Measurements from ENCODE around the gene NEDD4L. TPM values are rescaled to one million over a fixed set of nuclear protein-coding genes. Genes with fewer than 3 reads are reported as not detected.

The NEDD4L gene
- total RNA-seq, 1 donor from 2014 or later, result 209 TPM

DNA sequence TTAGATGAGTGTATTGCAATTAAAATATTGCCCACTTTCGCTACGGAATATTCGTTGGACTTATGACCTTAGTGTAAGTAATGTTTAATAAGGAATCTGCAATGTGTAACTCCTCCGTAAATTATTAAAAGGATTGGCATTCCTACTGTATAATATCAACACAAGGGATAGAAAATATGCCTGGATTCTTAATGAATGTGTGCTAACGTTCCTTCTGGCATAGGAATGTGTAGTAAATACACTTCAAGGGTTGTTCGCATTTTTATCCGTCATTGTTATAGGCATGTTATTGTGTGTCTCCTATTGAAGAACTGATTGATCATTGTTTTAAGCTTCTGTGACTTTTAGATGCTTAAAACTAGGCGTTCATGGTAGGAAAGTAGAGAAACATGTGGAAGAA is 134.5 kb downstream of the NEDD4L start:
- TF ChIP-seq, protein P1, sequence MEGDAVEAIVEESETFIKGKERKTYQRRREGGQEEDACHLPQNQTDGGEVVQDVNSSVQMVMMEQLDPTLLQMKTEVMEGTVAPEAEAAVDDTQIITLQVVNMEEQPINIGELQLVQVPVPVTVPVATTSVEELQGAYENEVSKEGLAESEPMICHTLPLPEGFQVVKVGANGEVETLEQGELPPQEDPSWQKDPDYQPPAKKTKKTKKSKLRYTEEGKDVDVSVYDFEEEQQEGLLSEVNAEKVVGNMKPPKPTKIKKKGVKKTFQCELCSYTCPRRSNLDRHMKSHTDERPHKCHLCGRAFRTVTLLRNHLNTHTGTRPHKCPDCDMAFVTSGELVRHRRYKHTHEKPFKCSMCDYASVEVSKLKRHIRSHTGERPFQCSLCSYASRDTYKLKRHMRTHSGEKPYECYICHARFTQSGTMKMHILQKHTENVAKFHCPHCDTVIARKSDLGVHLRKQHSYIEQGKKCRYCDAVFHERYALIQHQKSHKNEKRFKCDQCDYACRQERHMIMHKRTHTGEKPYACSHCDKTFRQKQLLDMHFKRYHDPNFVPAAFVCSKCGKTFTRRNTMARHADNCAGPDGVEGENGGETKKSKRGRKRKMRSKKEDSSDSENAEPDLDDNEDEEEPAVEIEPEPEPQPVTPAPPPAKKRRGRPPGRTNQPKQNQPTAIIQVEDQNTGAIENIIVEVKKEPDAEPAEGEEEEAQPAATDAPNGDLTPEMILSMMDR (IDR thresholded peaks at IDR 0.05; ENCODE audit: partially characterized antibody, unreplicated experiment), result no peak
- H3K9me3 Mint-ChIP-seq (ENCODE audit: unreplicated experiment), result peaks cover 9% of the 10 kb centered on the region
- peaks cover 71% of the 10 kb centered on the region for H3K4me1 Mint-ChIP-seq (ENCODE audit: low read depth, unreplicated experiment)

DNA sequence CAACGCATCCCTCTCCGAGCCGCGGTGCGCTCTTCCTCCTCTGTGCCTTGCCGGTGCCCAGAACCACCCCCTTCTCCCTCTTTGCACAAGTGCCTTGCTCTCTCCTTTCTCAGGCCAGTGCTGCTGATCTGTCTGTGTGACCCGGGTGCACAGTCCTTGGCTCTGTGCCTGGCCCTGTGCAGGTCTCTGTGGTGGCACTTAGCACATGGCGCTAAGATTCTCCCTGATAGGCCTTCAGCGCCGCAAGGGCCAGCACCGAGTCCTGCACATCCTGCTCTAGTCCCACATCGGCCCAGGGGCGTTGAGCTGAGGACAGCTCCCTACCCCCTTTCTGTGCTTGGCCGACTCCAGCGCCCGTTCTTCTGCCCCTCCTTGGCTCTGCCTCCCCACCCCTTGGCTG is 136.1 kb downstream of the NEDD4L start:
- H3K27ac Mint-ChIP-seq (ENCODE audit: unreplicated experiment), result peak overlapping the region; percentile 84
- peak overlapping the region; percentile 34 for H3K4me3 Mint-ChIP-seq (ENCODE audit: unreplicated experiment)
- H3K4me1 Mint-ChIP-seq (ENCODE audit: low read depth, unreplicated experiment), result peaks cover 56% of the 10 kb centered on the region
- no peaks in the 10 kb centered on the region for H3K36me3 Mint-ChIP-seq (ENCODE audit: unreplicated experiment)
- TF ChIP-seq, protein P1 (IDR thresholded peaks at IDR 0.05; ENCODE audit: partially characterized antibody, unreplicated experiment), result no peak
- peaks cover 7% of the 10 kb centered on the region for H3K27me3 Mint-ChIP-seq (ENCODE audit: unreplicated experiment)
- H3K9me3 Mint-ChIP-seq (ENCODE audit: unreplicated experiment), result peaks cover 8% of the 10 kb centered on the region
- DNase-seq, result no peak

More for the DNA sequence above, 134.5 kb downstream of the NEDD4L start:
- Mint-ChIP-seq H3K27me3 (ENCODE audit: unreplicated experiment) (peaks cover 7% of the 10 kb centered on the region), H3K4me3 (ENCODE audit: unreplicated experiment) (no peak overlapping the region), H3K27ac (ENCODE audit: unreplicated experiment) (peak overlapping the region; percentile 92), H3K36me3 (ENCODE audit: unreplicated experiment) (no peaks in the 10 kb centered on the region)
- DNase-seq, result no peak

DNA sequence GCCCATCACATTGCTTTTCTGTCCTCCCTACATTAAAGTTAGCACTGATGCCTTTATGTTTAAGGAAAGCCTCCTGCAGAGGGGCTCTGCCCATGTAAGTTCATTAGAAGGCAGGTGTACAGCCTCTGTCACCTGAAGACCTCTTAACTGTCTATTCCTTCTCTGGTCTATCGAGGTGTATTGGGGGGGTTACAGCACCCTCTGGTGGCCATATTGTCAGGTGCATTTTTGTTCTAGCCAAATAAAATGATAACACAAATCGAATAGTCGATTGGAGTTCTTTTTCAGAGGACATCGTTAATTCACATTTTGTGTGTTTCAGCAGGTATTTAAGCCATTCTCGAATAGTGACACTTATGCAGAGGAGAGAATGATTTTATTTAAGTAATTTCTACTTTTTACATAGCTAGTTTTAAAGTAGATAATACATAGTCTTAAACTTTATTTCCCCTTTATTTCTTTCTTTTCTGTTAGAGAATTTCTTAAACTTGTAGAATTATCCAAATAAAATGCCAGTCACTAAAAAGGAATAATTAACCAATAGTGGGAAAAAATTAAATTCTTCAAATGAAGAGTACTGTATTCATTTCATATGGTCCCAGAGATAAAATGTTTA is 136.8 kb downstream of the NEDD4L start:
- Mint-ChIP-seq H3K27me3 (ENCODE audit: unreplicated experiment) (peaks cover 5% of the 10 kb centered on the region), H3K4me1 (ENCODE audit: low read depth, unreplicated experiment) (peaks cover 51% of the 10 kb centered on the region), H3K27ac (ENCODE audit: unreplicated experiment) (peak overlapping the region; percentile 84), H3K4me3 (ENCODE audit: unreplicated experiment) (no peak overlapping the region), H3K9me3 (ENCODE audit: unreplicated experiment) (peaks cover 8% of the 10 kb centered on the region), H3K36me3 (ENCODE audit: unreplicated experiment) (no peaks in the 10 kb centered on the region)
- TF ChIP-seq, protein P1 (IDR thresholded peaks at IDR 0.05; ENCODE audit: partially characterized antibody, unreplicated experiment), result peak; percentile 89
- DNase-seq, result peak; percentile 68

DNA sequence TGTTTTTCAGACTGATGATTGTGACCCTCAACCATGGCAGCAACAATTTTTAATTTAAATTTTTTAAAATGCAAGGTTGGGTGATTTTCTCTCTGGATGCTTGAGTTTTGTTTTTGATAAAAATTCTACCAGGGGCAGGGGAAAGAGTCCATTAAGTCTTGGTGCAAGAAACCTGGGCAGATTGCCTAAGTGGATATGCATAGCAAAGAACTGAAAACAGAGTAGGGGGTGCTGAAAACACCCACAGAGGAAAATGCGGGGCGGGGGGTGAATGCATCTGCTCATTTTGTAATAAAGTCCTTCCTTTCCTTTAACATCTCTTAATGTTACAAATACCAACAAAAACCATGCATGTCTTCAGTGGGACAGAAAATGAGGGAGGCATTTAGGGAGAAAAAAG is 138.0 kb downstream of the NEDD4L start:
- H3K27me3 Mint-ChIP-seq (ENCODE audit: unreplicated experiment), result peaks cover 1% of the 10 kb centered on the region
- TF ChIP-seq, protein P1 (IDR thresholded peaks at IDR 0.05; ENCODE audit: partially characterized antibody, unreplicated experiment), result no peak
- peaks cover 43% of the 10 kb centered on the region for H3K4me1 Mint-ChIP-seq (ENCODE audit: low read depth, unreplicated experiment)
- no peaks in the 10 kb centered on the region for H3K36me3 Mint-ChIP-seq (ENCODE audit: unreplicated experiment)
- DNase-seq, result no peak
- peaks cover 8% of the 10 kb centered on the region for H3K9me3 Mint-ChIP-seq (ENCODE audit: unreplicated experiment)
- no peak overlapping the region for H3K4me3 Mint-ChIP-seq (ENCODE audit: unreplicated experiment)
- peak overlapping the region; percentile 16 for H3K27ac Mint-ChIP-seq (ENCODE audit: unreplicated experiment)

DNA sequence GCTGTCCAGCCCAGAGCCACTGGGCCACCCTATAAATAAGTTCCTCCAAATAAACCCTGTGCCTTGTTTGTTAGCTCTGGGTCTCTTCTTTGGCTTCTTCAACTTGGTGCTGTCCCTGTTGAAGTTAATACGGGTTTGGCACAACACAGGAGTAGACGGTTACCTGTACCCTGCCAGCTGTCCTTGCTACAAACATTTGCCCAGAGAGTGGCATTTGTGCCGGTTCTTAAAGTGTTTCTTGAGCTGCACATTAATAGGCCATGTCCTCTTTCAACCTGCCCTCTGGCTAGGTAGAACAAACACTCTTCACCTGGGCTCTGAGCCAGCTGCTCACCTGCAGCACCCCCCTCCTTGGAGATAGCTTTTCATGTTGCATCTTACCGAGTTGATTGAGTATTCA is 139.2 kb downstream of the NEDD4L start:
- Mint-ChIP-seq H3K9me3 (ENCODE audit: unreplicated experiment) (peaks cover 9% of the 10 kb centered on the region), H3K4me3 (ENCODE audit: unreplicated experiment) (no peak overlapping the region), H3K36me3 (ENCODE audit: unreplicated experiment) (no peaks in the 10 kb centered on the region), H3K4me1 (ENCODE audit: low read depth, unreplicated experiment) (peaks cover 39% of the 10 kb centered on the region), H3K27ac (ENCODE audit: unreplicated experiment) (no peak overlapping the region), H3K27me3 (ENCODE audit: unreplicated experiment) (no peaks in the 10 kb centered on the region)
- TF ChIP-seq, protein P1 (IDR thresholded peaks at IDR 0.05; ENCODE audit: partially characterized antibody, unreplicated experiment), result no peak
- DNase-seq, result no peak
